ENCODE results near the gene B4GALNT1.
"Not testable (repeated sequence)": the region's sequence is repeated elsewhere in the genome, so short reads cannot be mapped to it uniquely, and the experiment has no call there.

Gene B4GALNT1

GRCh38 chr12:57632958-57633840, at the start of gene B4GALNT1:
Gene B4GALNT1 (minus strand): TSS chr12:57633201. CDS start chr12:57632132, 1,069 bp downstream.
- peak; percentile 98 for TF ChIP-seq CTCF (conservative IDR thresholded peaks at IDR 0.05)
- H3K27ac ChIP-seq: peak within 1 kb of the TSS; percentile 52; the same call in 1 of the 2 replicates

- no peak overlapping the region for H3K27ac ChIP-seq
- TF ChIP-seq CTCF (conservative IDR thresholded peaks at IDR 0.05): no peak
These were observed 46.7 kb upstream of the B4GALNT1 start for GRCh38 chr12:57679697-57680096.

- H3K27ac ChIP-seq: not testable (repeated sequence)
These were observed 44.9 kb upstream of the B4GALNT1 start for GRCh38 chr12:57677947-57678346.

GRCh38 chr12:57674691-57675090, 41.7 kb upstream of the B4GALNT1 start:
- no peak overlapping the region for H3K27ac ChIP-seq
- TF ChIP-seq CTCF (conservative IDR thresholded peaks at IDR 0.05): no peak

- no peak for TF ChIP-seq CTCF (conservative IDR thresholded peaks at IDR 0.05)
- H3K27ac ChIP-seq: no peak overlapping the region
These were observed 39.8 kb upstream of the B4GALNT1 start for GRCh38 chr12:57672801-57673200.

- H3K27ac ChIP-seq: not testable (repeated sequence)
These were observed 38.8 kb upstream of the B4GALNT1 start for GRCh38 chr12:57671811-57672210.

GRCh38 chr12:57669691-57670090, 36.7 kb upstream of the B4GALNT1 start:
- not testable (repeated sequence) for H3K27ac ChIP-seq

GRCh38 chr12:57666897-57667296, 33.9 kb upstream of the B4GALNT1 start:
- TF ChIP-seq CTCF (conservative IDR thresholded peaks at IDR 0.05): no peak

GRCh38 chr12:57665066-57665820, 32.2 kb upstream of the B4GALNT1 start:
- not testable (repeated sequence) for H3K27ac ChIP-seq

More at GRCh38 chr12:57666897-57667296, 33.9 kb upstream of the B4GALNT1 start:
- H3K27ac ChIP-seq: no peak overlapping the region

Data from VCaP (cell line).